Amygdala (tissue), 56 donors: ENCODE measurements around the gene MTHFD1L.
"Not testable (repeated sequence)": the region's sequence is repeated elsewhere in the genome, so short reads cannot be mapped to it uniquely, and the experiment has no call there.

Experiments
- DNase-seq, 56 donors: peaks; one replicate each; lab custom pipeline; 2025; lab: John Stamatoyannopoulos, UW

MTHFD1L gene

GRCh38 chr6:150865406-150866146 is at the start of gene MTHFD1L:
MTHFD1L (plus strand) TSS chr6:150865702; CDS start chr6:150865823, 121 bp downstream.
- peak in 47 of 56 donors; percentile 6 to 69 (median 46) for DNase-seq

DNA sequence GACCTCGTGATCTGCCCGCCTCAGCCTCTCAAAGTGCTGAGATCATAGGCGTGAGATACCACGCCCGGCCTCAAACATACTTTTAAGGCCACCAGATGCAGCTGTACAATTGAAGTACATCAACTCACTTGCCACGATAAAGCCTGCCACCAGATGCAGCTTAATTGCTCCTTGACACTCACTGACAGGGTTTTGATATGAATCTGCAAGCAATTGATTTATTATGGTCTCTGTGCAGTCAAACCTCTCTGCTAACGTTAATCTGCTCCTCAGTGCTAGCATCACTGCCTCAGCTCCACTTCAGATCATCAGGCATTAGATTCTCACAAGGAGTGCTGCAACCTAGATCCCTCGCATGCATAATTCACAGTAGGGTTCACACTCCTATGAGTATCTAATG is 48.9 kb upstream of the MTHFD1L start:
- not testable (repeated sequence) for DNase-seq

- DNase-seq = no peak
These were observed 42.6 kb upstream of the MTHFD1L start for GRCh38 chr6:150822932-150823331.

GRCh38 chr6:150826788-150827187 is 38.7 kb upstream of the MTHFD1L start:
- DNase-seq = no peak

GRCh38 chr6:150828107-150828506 is 37.4 kb upstream of the MTHFD1L start:
- not testable (repeated sequence) for DNase-seq

DNA sequence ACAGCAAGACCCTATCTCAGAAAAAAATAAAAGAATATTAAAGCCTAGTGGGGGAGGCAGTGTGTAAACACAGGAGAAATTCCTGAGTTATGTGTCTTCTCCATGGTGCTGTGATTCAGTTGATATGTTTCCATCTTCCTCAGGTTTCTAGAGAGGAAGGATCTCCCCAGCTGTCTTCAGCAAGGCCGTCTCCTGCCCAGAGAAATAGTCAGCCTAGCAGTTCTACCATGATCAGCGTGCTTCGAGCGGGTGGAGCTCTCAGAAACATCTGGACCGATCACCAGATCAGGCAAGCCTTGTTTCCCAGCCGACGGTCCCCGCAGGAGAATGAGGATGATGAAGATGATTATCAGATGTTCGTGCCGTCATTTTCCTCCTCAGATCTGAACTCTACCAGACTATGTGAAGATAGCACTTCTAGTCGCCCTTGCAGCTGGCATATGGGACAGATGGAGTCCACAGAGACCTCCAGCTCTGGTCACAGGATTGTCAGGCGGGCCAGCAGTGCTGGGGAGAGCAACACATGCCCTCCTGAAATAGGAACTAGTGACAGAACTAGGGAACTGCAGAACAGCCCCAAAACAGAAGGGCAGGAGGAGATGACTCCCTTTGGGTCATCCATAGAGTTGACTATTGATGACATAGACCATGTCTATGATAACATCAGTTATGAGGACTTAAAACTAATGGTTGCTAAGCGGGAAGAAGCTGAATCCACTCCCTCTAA is 34.9 kb upstream of the MTHFD1L start:
- DNase-seq = no peak

- DNase-seq = no peak
These were observed 33.9 kb upstream of the MTHFD1L start for GRCh38 chr6:150831577-150831976.

DNA sequence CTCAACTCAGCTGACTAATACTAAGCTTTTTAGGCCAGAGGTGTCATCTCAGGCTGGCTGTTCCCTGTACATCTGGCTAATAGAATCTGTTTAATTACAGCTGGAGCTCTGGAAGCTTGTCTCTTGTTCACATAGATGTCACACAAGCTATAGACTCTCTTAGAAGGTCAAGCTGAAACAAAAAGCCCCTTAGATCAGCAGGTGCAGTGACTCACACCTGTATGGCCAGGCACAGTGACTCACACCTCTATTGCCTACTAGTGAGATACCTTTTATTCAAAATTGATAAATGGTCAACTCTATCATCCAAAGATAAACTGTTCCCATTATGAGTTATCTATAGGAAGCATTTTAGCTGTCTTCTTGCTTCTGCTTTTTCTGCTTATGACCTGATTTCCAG is 29.9 kb upstream of the MTHFD1L start:
- DNase-seq = no peak

GRCh38 chr6:150840185-150840584 is 25.3 kb upstream of the MTHFD1L start:
- no peak for DNase-seq

- no peak for DNase-seq
These were observed 24.3 kb upstream of the MTHFD1L start for GRCh38 chr6:150841189-150841588.

DNA sequence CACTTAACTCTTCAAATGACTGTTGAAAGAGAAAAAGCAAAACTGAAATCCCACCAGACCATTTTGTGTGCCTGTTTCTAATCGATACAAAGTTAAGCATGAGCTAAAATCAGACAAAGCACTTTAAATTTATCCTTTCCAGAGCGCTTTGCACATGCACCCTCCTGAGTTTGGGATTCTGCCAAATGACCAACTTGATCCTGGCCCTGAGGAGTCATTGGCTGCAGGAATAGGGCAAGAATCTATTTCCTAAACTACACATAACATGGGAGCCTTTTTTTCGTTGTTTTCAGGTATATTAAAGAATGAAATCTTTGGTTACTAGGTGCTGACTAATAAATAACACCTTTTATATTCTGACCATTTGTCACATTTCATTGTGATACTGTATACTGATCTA is 23.8 kb upstream of the MTHFD1L start:
- no peak for DNase-seq

DNA sequence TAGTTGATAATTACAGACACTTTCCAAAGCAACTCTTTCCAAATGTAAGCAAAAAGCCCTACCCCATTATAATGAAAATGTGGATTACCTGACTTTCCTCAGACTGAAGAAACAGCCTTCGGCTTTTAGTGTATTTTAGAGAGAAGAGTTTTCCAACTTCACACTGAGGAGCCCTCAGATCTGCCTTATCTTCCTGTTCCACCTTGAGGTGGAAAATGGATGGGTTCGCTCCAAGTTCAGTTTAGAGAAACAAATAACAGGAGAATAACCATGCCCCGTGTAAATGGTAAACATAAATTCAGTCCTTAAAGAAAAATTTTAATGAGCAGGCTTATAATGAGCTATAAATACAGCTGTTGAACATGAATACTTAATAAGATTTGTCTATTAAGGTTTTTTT is 21.1 kb upstream of the MTHFD1L start:
- no peak for DNase-seq

DNA sequence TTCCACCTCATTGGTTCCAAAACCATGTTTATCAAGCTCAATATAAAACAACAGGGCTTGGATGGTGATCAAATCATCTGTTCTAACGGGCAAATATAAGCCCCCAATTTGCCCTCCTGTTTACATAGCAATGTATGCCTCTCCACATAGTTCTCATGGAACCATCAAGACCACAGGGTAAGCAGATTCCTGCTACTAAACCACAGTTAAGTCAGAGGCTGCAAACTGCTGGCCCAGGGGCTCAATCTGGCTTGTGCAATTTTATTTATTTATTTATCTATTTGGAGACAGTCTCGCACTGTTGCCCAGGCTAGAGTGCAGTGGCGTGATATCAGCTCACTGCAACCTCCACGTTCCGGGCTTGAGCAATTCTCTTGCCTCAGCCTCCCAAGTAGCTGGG is 18.9 kb upstream of the MTHFD1L start:
- DNase-seq = no peak

DNA sequence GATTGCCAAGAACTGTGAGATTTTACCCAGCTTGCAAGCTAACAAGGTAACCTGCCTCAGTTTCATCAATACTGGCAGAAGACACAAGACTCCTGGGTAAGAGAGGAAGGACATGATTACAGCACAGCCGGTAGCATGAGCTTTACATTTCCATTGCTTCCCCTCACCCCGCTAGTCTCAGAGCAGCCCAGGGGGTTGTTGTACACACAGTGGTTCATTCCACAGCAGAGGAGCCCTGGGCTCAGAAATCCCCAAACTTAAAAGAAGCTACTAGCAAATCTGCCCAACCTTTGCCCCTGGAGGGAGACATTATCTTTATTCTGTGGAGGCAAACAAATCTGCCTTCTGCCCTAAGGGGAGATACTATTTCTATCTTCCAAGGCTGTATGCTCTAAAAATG is 17.1 kb upstream of the MTHFD1L start:
- DNase-seq = no peak

- DNase-seq = not testable (repeated sequence)
These were observed 11.1 kb upstream of the MTHFD1L start for GRCh38 chr6:150854392-150854791.

GRCh38 chr6:150855171-150855570 is 10.3 kb upstream of the MTHFD1L start:
- not testable (repeated sequence) for DNase-seq

DNA sequence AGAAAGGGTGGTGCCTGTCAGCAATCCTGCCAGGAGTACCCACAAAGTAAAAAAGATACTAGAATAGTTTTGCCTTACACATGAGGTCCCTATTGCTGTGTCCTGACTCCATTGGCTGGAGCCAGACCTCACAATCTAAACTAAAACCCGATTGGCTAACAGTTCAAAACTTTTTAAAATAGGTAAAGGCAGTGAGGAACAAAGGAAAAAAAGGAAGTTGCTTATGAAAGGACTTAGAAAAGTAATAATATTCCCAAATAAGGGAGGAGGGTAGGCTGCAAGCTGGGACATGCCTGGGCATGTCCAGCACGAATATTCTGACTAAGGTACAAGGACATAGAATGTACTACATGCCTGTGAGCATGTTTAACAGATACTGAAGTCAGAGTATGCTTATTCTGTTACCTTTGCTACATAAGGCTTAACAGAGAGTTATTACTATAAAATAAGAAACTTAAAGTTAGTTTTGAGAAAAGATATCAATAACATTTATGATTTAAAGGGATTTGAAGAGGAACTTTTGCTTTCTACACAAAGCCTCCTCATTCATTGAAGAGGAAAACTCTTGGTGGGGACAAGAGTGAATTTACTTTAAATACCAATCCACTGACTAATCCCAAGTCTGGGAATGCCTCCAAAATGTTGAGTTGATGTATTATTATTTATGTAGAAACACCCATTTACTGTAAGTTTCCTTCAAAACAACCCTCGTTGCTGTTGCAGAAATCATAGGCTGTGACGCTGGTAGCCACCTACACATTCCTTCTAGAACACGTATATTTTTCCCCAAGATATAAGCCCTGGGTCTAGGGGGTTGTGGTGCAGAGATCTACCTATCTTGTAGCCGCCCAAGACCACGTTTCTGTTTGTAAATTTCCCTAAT is 8.2 kb upstream of the MTHFD1L start:
- DNase-seq = peak in 3 of 56 donors; percentile 7 to 8 (median 7)

DNA sequence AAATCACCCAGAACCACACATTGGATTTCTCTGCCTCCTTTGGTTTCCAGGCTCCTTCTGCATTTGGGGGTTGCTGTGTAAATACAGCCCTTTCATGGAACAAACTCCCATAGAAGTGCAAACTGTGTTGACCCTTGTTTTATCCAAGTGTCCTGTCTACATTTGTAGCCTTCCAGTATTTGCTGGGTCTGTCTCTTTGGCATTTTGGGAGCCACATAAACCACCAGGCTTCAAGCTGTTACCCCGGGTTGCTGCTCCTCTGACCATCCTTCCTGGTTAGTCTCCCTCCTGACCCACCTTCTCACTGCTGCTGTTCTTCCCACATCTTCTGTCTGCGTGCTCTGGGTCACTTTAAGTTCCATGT is 7.6 kb upstream of the MTHFD1L start:
- DNase-seq = no peak

DNA sequence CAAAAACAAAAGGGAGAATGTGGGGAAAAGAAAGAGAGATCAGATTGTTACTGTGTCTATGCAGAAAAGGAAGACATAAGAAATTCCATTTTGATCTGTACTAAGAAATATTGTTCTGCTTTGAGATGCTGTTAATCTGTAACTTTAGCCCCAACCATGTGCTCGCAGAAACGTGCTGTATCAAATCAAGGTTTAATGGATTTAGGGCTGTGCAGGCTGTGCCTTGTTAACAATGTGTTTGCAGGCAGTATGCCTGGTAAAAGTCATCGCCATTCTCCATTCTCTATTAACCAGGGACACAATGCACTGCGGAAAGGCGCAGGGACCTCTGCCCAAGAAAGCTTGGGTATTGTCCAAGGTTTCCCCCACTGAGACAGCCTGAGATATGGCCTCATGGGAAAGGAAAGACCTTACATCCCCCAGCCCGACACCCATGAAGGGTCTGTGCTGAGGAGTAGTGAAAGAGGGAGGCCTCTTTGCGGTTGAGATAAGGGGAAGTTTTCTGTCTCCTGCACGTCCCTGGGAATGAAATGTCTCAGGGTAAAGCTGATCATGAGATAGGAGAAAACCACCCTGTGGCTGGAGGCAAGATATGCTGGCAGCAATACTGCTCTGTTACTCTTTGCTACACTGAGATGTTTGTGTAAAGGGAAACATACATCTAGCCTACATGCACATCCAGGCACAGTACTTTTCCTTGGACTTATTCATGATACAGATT is 3.9 kb upstream of the MTHFD1L start:
- peak in 3 of 56 donors; percentile 1 to 9 (median 4) for DNase-seq

DNA sequence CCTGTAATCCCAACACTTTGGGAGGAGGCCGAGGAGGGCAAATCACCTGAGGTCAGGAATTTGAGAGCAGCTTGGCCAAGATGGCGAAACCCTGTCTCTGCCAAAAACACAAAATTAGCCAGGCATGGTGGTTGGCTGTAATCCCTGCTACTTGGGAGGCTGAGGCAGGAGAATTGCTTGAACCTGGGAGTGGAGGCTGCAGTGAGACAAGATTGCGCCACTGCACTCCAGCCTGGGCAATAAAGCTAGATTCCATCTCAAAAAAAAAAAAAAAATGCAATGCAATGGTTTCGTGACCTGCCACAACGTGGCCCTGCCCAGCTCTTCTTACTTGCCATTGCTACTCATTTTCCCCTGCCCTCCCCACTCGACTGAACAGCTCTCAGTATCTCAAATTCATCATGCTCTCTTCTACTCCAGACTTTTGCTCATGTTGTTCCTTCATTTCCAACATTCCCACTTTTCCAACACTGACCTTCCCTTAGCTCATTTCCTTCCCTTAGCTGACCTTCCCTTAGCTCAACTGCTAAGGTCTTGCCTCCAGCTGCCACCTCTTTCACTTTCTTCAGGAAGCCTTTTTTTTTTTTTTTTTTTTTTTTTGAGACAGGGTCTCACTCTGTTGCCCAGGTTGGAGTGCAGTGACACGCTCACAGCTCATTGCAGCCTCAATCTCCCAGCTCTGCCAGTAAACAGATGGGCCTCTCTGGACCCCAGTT is 2.1 kb upstream of the MTHFD1L start:
- DNase-seq = no peak
